ENCODE data around the gene SPSB2. TPM values are rescaled to one million over a fixed set of nuclear protein-coding genes. Genes with fewer than 3 reads are reported as not detected.

The SPSB2 gene
- total and polyA plus RNA-seq, 9 of the 15 experiments (the other 6 are each of a cell fraction or from before 2014, with no cell fraction given) = 0.10 to 10.6 (median 1.9) TPM

GRCh38 chr12:6872073-6873048 lies 742 bp downstream of the SPSB2 start (continued):
- TF ChIP-seq NFE2 (IDR thresholded peaks at IDR 0.05; ENCODE audit: low read depth) = no peak
- no peak for TF ChIP-seq HNRNPH1 (optimal IDR thresholded peaks at IDR 0.05; ENCODE audit: low read depth, low read length)
- TF ChIP-seq STAT5B (CRISPR knock-in tag; IDR thresholded peaks at IDR 0.05) = no peak
- no peak for TF ChIP-seq ZFP1 (CRISPR knock-in tag; IDR thresholded peaks at IDR 0.05)
- no peak for TF ChIP-seq NR3C1 (CRISPR knock-in tag; IDR thresholded peaks at IDR 0.05)
- TF ChIP-seq HDAC6 (IDR thresholded peaks at IDR 0.05; ENCODE audit: low read depth, low read length) = no peak
- TF ChIP-seq HDAC1 (IDR thresholded peaks at IDR 0.05) = peak; percentile 40 to 75; a peak in 2 of 4 replicates
- TF ChIP-seq ARID2 (IDR thresholded peaks at IDR 0.05) = no peak
- no peak for TF ChIP-seq SETDB1 (IDR thresholded peaks at IDR 0.05; ENCODE audit: low read length)
- no peak for TF ChIP-seq FOXK1 (CRISPR knock-in tag; IDR thresholded peaks at IDR 0.05; ENCODE audit: borderline replicate concordance)
- TF ChIP-seq, protein P1, sequence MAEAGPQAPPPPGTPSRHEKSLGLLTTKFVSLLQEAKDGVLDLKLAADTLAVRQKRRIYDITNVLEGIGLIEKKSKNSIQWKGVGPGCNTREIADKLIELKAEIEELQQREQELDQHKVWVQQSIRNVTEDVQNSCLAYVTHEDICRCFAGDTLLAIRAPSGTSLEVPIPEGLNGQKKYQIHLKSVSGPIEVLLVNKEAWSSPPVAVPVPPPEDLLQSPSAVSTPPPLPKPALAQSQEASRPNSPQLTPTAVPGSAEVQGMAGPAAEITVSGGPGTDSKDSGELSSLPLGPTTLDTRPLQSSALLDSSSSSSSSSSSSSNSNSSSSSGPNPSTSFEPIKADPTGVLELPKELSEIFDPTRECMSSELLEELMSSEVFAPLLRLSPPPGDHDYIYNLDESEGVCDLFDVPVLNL (CRISPR knock-in tag; IDR thresholded peaks at IDR 0.05; ENCODE audit: low read depth) = no peak
- no peak for TF ChIP-seq NFYB (IDR thresholded peaks at IDR 0.05; ENCODE audit: extremely low read depth, insufficient read length)
- no peak for TF ChIP-seq PCBP1 (IDR thresholded peaks at IDR 0.05; ENCODE audit: low read depth, low read length, poor library complexity, severe bottlenecking)
- TF ChIP-seq ZNF197 (CRISPR knock-in tag; IDR thresholded peaks at IDR 0.05; ENCODE audit: low read depth) = no peak
- no peak for TF ChIP-seq CCAR2 (IDR thresholded peaks at IDR 0.05; ENCODE audit: low read depth, low read length)
- no peak for TF ChIP-seq NR1H2 (CRISPR knock-in tag; IDR thresholded peaks at IDR 0.05)
- no peak for TF ChIP-seq BRCA1 (IDR thresholded peaks at IDR 0.05)
- no peak for TF ChIP-seq BRCA1 (CRISPR knock-in tag; IDR thresholded peaks at IDR 0.05)
- TF ChIP-seq SIX5 (IDR thresholded peaks at IDR 0.05; ENCODE audit: borderline replicate concordance in 1 of 2, insufficient read depth in 1 of 2, low read depth in 1 of 2, low read length in 2 of 2) = no peak
- TF ChIP-seq SP1 (CRISPR knock-in tag; IDR thresholded peaks at IDR 0.05) = peak; percentile 94
- no peak for TF ChIP-seq SNIP1 (IDR thresholded peaks at IDR 0.05; ENCODE audit: low read depth)
- no peak for TF ChIP-seq ZNF143 (CRISPR knock-in tag; IDR thresholded peaks at IDR 0.05)
- no peak for TF ChIP-seq TSC22D4 (tag; IDR thresholded peaks at IDR 0.05)
- no peak for TF ChIP-seq RFX7 (CRISPR knock-in tag; IDR thresholded peaks at IDR 0.05)
- TF ChIP-seq GATAD2A (IDR thresholded peaks at IDR 0.05) = no peak
- TF ChIP-seq ZBTB5 (IDR thresholded peaks at IDR 0.05) = no peak
- TF ChIP-seq PTRF (tag; IDR thresholded peaks at IDR 0.05) = no peak
- TF ChIP-seq KLF6 (CRISPR knock-in tag; IDR thresholded peaks at IDR 0.05; ENCODE audit: borderline replicate concordance) = no peak
- no peak for TF ChIP-seq ZNF165 (CRISPR knock-in tag; IDR thresholded peaks at IDR 0.05; ENCODE audit: borderline replicate concordance)

Measured in K562 (cell line).